Liver (tissue), 9 donors: ENCODE results near the gene RASAL2. TPM values are rescaled to one million over a fixed set of nuclear protein-coding genes. Genes with fewer than 3 reads are reported as not detected.

Experiments
- DNase-seq: peaks from one replicate; pipeline ENCODE4 v3.0.0-alpha.2; 2017; ENCODE audit warnings: low spot score
- H3K27ac ChIP-seq, 2 donors: one replicate each; pipeline ENCODE4 v1.7.0; 2013; ENCODE audit warnings: inconsistent platforms in 2 of 2, low read length in 2 of 2, control low read depth in 1 of 2, low read depth in 1 of 2, mild to moderate bottlenecking in 1 of 2
- H3K27me3 ChIP-seq, 4 donors: one replicate each; pipeline versions ENCODE4 v1.6.1 to v1.7.0; 2013; ENCODE audit warnings: low read length in 3 of 4, inconsistent platforms in 1 of 4, mild to moderate bottlenecking in 1 of 4, moderate library complexity in 1 of 4; ENCODE audit not compliant: control insufficient read depth in 4 of 4, insufficient read depth in 4 of 4
- H3K36me3 ChIP-seq, 4 donors: one replicate each; pipeline versions ENCODE4 v1.6.1 to v1.7.0; 2013; ENCODE audit warnings: low read length in 3 of 4, mild to moderate bottlenecking in 3 of 4, low read depth in 1 of 4, moderate library complexity in 1 of 4; ENCODE audit not compliant: control insufficient read depth in 4 of 4, insufficient read depth in 3 of 4
- H3K4me1 ChIP-seq, 4 donors: one replicate each; pipeline versions ENCODE4 v1.6.1 to v1.7.0; 2013; ENCODE audit warnings: low read length in 3 of 4, mild to moderate bottlenecking in 3 of 4, moderate library complexity in 1 of 4; ENCODE audit not compliant: control insufficient read depth in 4 of 4, insufficient read depth in 4 of 4
- H3K4me3 ChIP-seq, 3 donors: one replicate each; pipeline versions ENCODE4 v1.6.1 to v1.7.0; 2013; ENCODE audit warnings: low read length in 3 of 3, control low read depth in 1 of 3, low read depth in 1 of 3, mild to moderate bottlenecking in 1 of 3
- H3K9ac ChIP-seq, 2 donors: one replicate each; pipeline ENCODE4 v1.7.0; 2013; ENCODE audit warnings: low read length in 2 of 2, mild to moderate bottlenecking in 2 of 2, moderate library complexity in 2 of 2, control low read depth in 1 of 2, low read depth in 1 of 2
- H3K9me3 ChIP-seq, 4 donors: one replicate each; pipeline versions ENCODE4 v1.6.1 to v1.7.0; 2013; ENCODE audit warnings: low read length in 3 of 4; ENCODE audit not compliant: control insufficient read depth in 4 of 4
- EGR1 ChIP-seq, 2 donors: IDR thresholded peaks; 2 replicates each; pipeline ENCODE4 v1.6.1; 2016 to 2018; ENCODE audit warnings: antibody characterized with exemption in 2 of 2, low read depth in 2 of 2
- FOXA1 ChIP-seq: IDR thresholded peaks from 2 replicates; pipeline ENCODE4 v1.6.1; 2016; ENCODE audit warnings: antibody characterized with exemption
- FOXA2 ChIP-seq: IDR thresholded peaks from 2 replicates; pipeline ENCODE4 v1.6.1; 2016; ENCODE audit warnings: antibody characterized with exemption
- GABPA ChIP-seq, 2 donors: IDR thresholded peaks in 1 of 2; conservative IDR thresholded peaks in 1 of 2; 2 replicates each; pipeline ENCODE4 v1.6.1; 2016; ENCODE audit warnings: antibody characterized with exemption in 2 of 2, mild to moderate bottlenecking in 1 of 2, moderate library complexity in 1 of 2
- HNF4A ChIP-seq, 2 donors: conservative IDR thresholded peaks; 2 replicates each; pipeline ENCODE4 v1.6.1; 2016; ENCODE audit warnings: antibody characterized with exemption in 2 of 2, mild to moderate bottlenecking in 2 of 2
- HNF4G ChIP-seq: IDR thresholded peaks from 2 replicates; pipeline ENCODE4 v1.6.1; 2016; ENCODE audit warnings: antibody characterized with exemption
- JUND ChIP-seq, 2 donors: IDR thresholded peaks; 2 replicates each; pipeline ENCODE4 v1.6.1; 2016; ENCODE audit warnings: antibody characterized with exemption in 2 of 2
- NR2F2 ChIP-seq: IDR thresholded peaks from 2 replicates; pipeline ENCODE4 v1.6.1; 2016; ENCODE audit warnings: antibody characterized with exemption
- RAD21 ChIP-seq, 2 donors: IDR thresholded peaks; 2 replicates each; pipeline ENCODE4 v1.6.1; 2016; ENCODE audit warnings: antibody characterized with exemption in 2 of 2, mild to moderate bottlenecking in 2 of 2
- RXRA ChIP-seq, 2 donors: IDR thresholded peaks; 2 replicates each; pipeline ENCODE4 v1.6.1; 2017 to 2018; ENCODE audit warnings: antibody characterized with exemption in 2 of 2, mild to moderate bottlenecking in 1 of 2
- SP1 ChIP-seq: IDR thresholded peaks from 2 replicates; pipeline ENCODE4 v1.6.1; 2018; ENCODE audit warnings: antibody characterized with exemption, mild to moderate bottlenecking
- TAF1 ChIP-seq: conservative IDR thresholded peaks from 2 replicates; pipeline ENCODE4 v1.6.1; 2016; ENCODE audit warnings: antibody characterized with exemption, mild to moderate bottlenecking
- YY1 ChIP-seq: IDR thresholded peaks from 2 replicates; pipeline ENCODE4 v1.6.1; 2016; ENCODE audit warnings: antibody characterized with exemption, mild to moderate bottlenecking
- WGBS: extraction: QIAGEN DNeasy Blood & Tissue Kit; methylation state at CpG from one replicate; pipeline ENCODE4 v1.1.7; 2013; 5-methylcytosine and 5-hydroxymethylcytosine counted together
- polyA plus RNA-seq, 2 donors: library from polyadenylated mRNA; stranded (reverse) in 1 of 2; unstranded in 1 of 2; fragments of 200-250 nt in 1 of 2; fragments of >200 nt in 1 of 2; fragmentation: Nextera tagmentation in 1 of 2; extraction: Ambion mirVana in 1 of 2; gene quantifications; one replicate each; pipeline versions ENCODE4 v1.2.1 to v1.2.3, GENCODE V29; 2013 to 2015
- total RNA-seq, 2 donors: library from RNA; depleted of rRNA; stranded (reverse); fragments of >200 nt; gene quantifications; one replicate each; pipeline ENCODE4 v1.2.3, GENCODE V29; 2014
- TF ChIP-seq, protein P1 (sequence below): fragments of 150-350 bp; IDR thresholded peaks from 2 replicates; pipeline ENCODE4 v1.5.1; 2017; ENCODE audit warnings: improper control_type of control experiment, low read depth, low read length; ENCODE audit not compliant: missing input control
- TF ChIP-seq, protein P2 (sequence below): IDR thresholded peaks from 2 replicates; pipeline ENCODE4 v1.6.1; 2016; ENCODE audit warnings: antibody characterized with exemption, mild to moderate bottlenecking
- TF ChIP-seq, protein P3 (sequence below): IDR thresholded peaks from 2 replicates; pipeline ENCODE4 v1.6.1; 2016; ENCODE audit warnings: antibody characterized with exemption
- TF ChIP-seq, protein P4 (sequence below): IDR thresholded peaks from 2 replicates; pipeline ENCODE4 v1.6.1; 2016; ENCODE audit warnings: antibody characterized with exemption
- TF ChIP-seq, protein P5 (sequence below): IDR thresholded peaks from 2 replicates; pipeline ENCODE4 v1.6.1; 2016; ENCODE audit warnings: antibody characterized with exemption
- donor health status: healthy.
- donor health status: healthy.
- donor health status: healthy.
- donor health status: healthy.
- donor health status: healthy.

RASAL2 gene
- total and polyA plus RNA-seq, 4 donors = 1.8 to 8.1 (median 4.1) TPM

- no peaks in the 10 kb centered on the region for H3K36me3 ChIP-seq
- WGBS = 94% methylated on average over 4 of the region's 4 CpGs
- no peaks in the 10 kb centered on the region for H3K27me3 ChIP-seq
- TF ChIP-seq EGR1 (IDR thresholded peaks at IDR 0.05; ENCODE audit: low read depth in 2 of 2) = no peak
- TF ChIP-seq NR2F2 = no peak
- TF ChIP-seq HNF4A (conservative IDR thresholded peaks at IDR 0.05) = no peak
- TF ChIP-seq, protein P1, sequence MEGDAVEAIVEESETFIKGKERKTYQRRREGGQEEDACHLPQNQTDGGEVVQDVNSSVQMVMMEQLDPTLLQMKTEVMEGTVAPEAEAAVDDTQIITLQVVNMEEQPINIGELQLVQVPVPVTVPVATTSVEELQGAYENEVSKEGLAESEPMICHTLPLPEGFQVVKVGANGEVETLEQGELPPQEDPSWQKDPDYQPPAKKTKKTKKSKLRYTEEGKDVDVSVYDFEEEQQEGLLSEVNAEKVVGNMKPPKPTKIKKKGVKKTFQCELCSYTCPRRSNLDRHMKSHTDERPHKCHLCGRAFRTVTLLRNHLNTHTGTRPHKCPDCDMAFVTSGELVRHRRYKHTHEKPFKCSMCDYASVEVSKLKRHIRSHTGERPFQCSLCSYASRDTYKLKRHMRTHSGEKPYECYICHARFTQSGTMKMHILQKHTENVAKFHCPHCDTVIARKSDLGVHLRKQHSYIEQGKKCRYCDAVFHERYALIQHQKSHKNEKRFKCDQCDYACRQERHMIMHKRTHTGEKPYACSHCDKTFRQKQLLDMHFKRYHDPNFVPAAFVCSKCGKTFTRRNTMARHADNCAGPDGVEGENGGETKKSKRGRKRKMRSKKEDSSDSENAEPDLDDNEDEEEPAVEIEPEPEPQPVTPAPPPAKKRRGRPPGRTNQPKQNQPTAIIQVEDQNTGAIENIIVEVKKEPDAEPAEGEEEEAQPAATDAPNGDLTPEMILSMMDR = no peak
- no peak for TF ChIP-seq YY1
- TF ChIP-seq, protein P2, sequence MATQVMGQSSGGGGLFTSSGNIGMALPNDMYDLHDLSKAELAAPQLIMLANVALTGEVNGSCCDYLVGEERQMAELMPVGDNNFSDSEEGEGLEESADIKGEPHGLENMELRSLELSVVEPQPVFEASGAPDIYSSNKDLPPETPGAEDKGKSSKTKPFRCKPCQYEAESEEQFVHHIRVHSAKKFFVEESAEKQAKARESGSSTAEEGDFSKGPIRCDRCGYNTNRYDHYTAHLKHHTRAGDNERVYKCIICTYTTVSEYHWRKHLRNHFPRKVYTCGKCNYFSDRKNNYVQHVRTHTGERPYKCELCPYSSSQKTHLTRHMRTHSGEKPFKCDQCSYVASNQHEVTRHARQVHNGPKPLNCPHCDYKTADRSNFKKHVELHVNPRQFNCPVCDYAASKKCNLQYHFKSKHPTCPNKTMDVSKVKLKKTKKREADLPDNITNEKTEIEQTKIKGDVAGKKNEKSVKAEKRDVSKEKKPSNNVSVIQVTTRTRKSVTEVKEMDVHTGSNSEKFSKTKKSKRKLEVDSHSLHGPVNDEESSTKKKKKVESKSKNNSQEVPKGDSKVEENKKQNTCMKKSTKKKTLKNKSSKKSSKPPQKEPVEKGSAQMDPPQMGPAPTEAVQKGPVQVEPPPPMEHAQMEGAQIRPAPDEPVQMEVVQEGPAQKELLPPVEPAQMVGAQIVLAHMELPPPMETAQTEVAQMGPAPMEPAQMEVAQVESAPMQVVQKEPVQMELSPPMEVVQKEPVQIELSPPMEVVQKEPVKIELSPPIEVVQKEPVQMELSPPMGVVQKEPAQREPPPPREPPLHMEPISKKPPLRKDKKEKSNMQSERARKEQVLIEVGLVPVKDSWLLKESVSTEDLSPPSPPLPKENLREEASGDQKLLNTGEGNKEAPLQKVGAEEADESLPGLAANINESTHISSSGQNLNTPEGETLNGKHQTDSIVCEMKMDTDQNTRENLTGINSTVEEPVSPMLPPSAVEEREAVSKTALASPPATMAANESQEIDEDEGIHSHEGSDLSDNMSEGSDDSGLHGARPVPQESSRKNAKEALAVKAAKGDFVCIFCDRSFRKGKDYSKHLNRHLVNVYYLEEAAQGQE = no peak
- H3K27ac ChIP-seq = no peak overlapping the region
- DNase-seq = no peak
- H3K9me3 ChIP-seq = no peaks in the 10 kb centered on the region
- no peak overlapping the region for H3K4me3 ChIP-seq
- no peak overlapping the region for H3K9ac ChIP-seq
- no peaks in the 10 kb centered on the region for H3K4me1 ChIP-seq
These were observed 172.7 kb downstream of the RASAL2 start for GRCh38 chr1:178266619-178267066.

DNA sequence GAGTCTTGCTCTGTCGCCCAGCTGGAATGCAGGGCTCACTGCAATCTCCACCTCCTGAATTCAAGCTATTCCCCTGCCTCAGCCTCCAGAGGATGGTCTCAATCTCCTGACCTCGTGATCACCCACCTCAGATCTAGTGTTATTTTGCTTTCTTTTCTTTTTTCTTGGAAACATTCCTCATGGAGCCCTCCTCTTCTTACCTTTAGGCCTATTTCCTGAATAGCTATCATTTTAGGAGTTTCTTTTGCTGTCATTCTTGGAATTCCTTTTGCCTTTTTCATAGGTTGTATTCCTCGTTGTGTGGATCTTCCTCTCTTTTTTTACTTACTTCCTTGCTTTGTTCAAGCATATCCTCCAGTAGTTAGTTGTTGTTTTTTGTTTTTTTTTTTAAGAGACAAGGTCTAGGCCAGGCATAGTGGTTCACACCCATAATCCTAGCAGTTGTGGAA is 173.8 kb downstream of the RASAL2 start:
- Histone ChIP-seq H3K27ac (no peak overlapping the region), H3K36me3 (no peaks in the 10 kb centered on the region), H3K4me1 (no peaks in the 10 kb centered on the region), H3K4me3 (no peak overlapping the region), H3K27me3 (no peaks in the 10 kb centered on the region), H3K9ac (no peak overlapping the region), H3K9me3 (no peaks in the 10 kb centered on the region)
- 82% methylated on average over 3 of the region's 3 CpGs for WGBS
- no peak for TF ChIP-seq EGR1 (IDR thresholded peaks at IDR 0.05; ENCODE audit: low read depth in 2 of 2)
- TF ChIP-seq HNF4G = no peak
- TF ChIP-seq GABPA (IDR thresholded peaks at IDR 0.05 in 1 of 2, conservative IDR thresholded peaks at IDR 0.05 in 1 of 2) = no peak
- TF ChIP-seq, protein P3, sequence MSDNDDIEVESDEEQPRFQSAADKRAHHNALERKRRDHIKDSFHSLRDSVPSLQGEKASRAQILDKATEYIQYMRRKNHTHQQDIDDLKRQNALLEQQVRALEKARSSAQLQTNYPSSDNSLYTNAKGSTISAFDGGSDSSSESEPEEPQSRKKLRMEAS = no peak
- TF ChIP-seq JUND (IDR thresholded peaks at IDR 0.05) = no peak
- no peak for TF ChIP-seq TAF1
- no peak for TF ChIP-seq NR2F2
- TF ChIP-seq RAD21 (IDR thresholded peaks at IDR 0.05) = no peak
- TF ChIP-seq, protein P2 = no peak
- TF ChIP-seq FOXA2 = no peak
- TF ChIP-seq SP1 = no peak
- TF ChIP-seq RXRA (IDR thresholded peaks at IDR 0.05) = no peak
- no peak for TF ChIP-seq YY1
- TF ChIP-seq, protein P4, sequence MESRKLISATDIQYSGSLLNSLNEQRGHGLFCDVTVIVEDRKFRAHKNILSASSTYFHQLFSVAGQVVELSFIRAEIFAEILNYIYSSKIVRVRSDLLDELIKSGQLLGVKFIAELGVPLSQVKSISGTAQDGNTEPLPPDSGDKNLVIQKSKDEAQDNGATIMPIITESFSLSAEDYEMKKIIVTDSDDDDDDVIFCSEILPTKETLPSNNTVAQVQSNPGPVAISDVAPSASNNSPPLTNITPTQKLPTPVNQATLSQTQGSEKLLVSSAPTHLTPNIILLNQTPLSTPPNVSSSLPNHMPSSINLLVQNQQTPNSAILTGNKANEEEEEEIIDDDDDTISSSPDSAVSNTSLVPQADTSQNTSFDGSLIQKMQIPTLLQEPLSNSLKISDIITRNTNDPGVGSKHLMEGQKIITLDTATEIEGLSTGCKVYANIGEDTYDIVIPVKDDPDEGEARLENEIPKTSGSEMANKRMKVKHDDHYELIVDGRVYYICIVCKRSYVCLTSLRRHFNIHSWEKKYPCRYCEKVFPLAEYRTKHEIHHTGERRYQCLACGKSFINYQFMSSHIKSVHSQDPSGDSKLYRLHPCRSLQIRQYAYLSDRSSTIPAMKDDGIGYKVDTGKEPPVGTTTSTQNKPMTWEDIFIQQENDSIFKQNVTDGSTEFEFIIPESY = no peak
- TF ChIP-seq FOXA1 = no peak
- TF ChIP-seq, protein P5, sequence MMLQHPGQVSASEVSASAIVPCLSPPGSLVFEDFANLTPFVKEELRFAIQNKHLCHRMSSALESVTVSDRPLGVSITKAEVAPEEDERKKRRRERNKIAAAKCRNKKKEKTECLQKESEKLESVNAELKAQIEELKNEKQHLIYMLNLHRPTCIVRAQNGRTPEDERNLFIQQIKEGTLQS = no peak
- no peak for TF ChIP-seq HNF4A (conservative IDR thresholded peaks at IDR 0.05)
- TF ChIP-seq, protein P1 = no peak
- no peak for DNase-seq
